H9 (cell line): ENCODE results near the gene ACO1. TPM values are rescaled to one million over a fixed set of nuclear protein-coding genes. Genes with fewer than 3 reads are reported as not detected.

Experiments
- DNase-seq: peaks from one replicate; pipeline ENCODE4 v3.0.0-alpha.2; 2017
- H2AFZ ChIP-seq: one replicate; pipeline ENCODE4 v1.6.1; 2013; ENCODE audit warnings: mild to moderate bottlenecking, low read length, control low read depth, moderate library complexity
- H2AK5ac ChIP-seq: 2 replicates; pipeline ENCODE4 v1.6.1; 2013; ENCODE audit warnings: low read length, control low read depth, mixed read lengths; ENCODE audit not compliant: insufficient read length
- H2BK120ac ChIP-seq: one replicate; pipeline ENCODE4 v1.6.1; 2013; ENCODE audit warnings: low read depth, mild to moderate bottlenecking, low read length, control low read depth, inconsistent platforms; ENCODE audit not compliant: poor library complexity, severe bottlenecking
- H2BK12ac ChIP-seq: 2 replicates; pipeline ENCODE4 v1.6.1; 2013; ENCODE audit warnings: low read length, control low read depth, mixed read lengths, low read depth; ENCODE audit not compliant: insufficient read length
- H2BK15ac ChIP-seq: 2 replicates; pipeline ENCODE4 v1.6.1; 2013; ENCODE audit warnings: low read depth, low read length, control low read depth
- H2BK20ac ChIP-seq: one replicate; pipeline ENCODE4 v1.6.1; 2013; ENCODE audit warnings: low read depth, mild to moderate bottlenecking, low read length, control low read depth, inconsistent platforms; ENCODE audit not compliant: poor library complexity, severe bottlenecking
- H2BK5ac ChIP-seq: 2 replicates; pipeline ENCODE4 v1.6.1; 2013; ENCODE audit warnings: low read length, control low read depth, mixed read lengths; ENCODE audit not compliant: insufficient read length
- H3K14ac ChIP-seq: 2 replicates; pipeline ENCODE4 v1.6.1; 2013; ENCODE audit warnings: low read length, control low read depth; ENCODE audit not compliant: insufficient read depth
- H3K18ac ChIP-seq: 2 replicates; pipeline ENCODE4 v1.6.1; 2013; ENCODE audit warnings: low read depth, mild to moderate bottlenecking, mixed read lengths, low read length, control low read depth; ENCODE audit not compliant: insufficient read length
- H3K23ac ChIP-seq: 2 replicates; pipeline ENCODE4 v1.6.1; 2013; ENCODE audit warnings: low read length, control low read depth, mixed read lengths, low read depth; ENCODE audit not compliant: insufficient read length
- H3K23me2 ChIP-seq: 2 replicates; pipeline ENCODE4 v1.6.1; 2013; ENCODE audit warnings: low read depth, mild to moderate bottlenecking, mixed read lengths, low read length, control low read depth; ENCODE audit not compliant: insufficient read length, poor library complexity, severe bottlenecking
- H3K27ac ChIP-seq: 2 replicates; pipeline ENCODE4 v1.5.1; 2013; ENCODE audit warnings: low read length, control low read depth, mixed read lengths, low read depth; ENCODE audit not compliant: insufficient read length
- H3K27me3 ChIP-seq: 2 replicates; pipeline ENCODE4 v1.6.1; 2013; ENCODE audit warnings: low read length, control low read depth, inconsistent platforms; ENCODE audit not compliant: insufficient read depth
- H3K4ac ChIP-seq: 2 replicates; pipeline ENCODE4 v1.6.1; 2013; ENCODE audit warnings: low read depth, mild to moderate bottlenecking, control low read depth, inconsistent platforms, low read length, moderate library complexity
- H3K4me1 ChIP-seq: 2 replicates; pipeline ENCODE4 v1.6.1; 2013; ENCODE audit warnings: low read length, control low read depth, inconsistent platforms; ENCODE audit not compliant: insufficient read depth
- H3K4me2 ChIP-seq: 2 replicates; pipeline ENCODE4 v1.6.1; 2013; ENCODE audit warnings: low read length, control low read depth, mixed read lengths; ENCODE audit not compliant: insufficient read length, insufficient read depth
- H3K56ac ChIP-seq: 2 replicates; pipeline ENCODE4 v1.6.1; 2013; ENCODE audit warnings: low read depth, mild to moderate bottlenecking, mixed read lengths, low read length, control low read depth; ENCODE audit not compliant: insufficient read length
- H3K79me1 ChIP-seq: 2 replicates; pipeline ENCODE4 v1.6.1; 2013; ENCODE audit warnings: low read depth, mild to moderate bottlenecking, moderate library complexity, low read length, control low read depth, inconsistent platforms; ENCODE audit not compliant: insufficient read depth, poor library complexity, severe bottlenecking
- H3K79me2 ChIP-seq: 2 replicates; pipeline ENCODE4 v1.6.1; 2013; ENCODE audit warnings: low read length, control low read depth, inconsistent platforms; ENCODE audit not compliant: insufficient read depth
- H3K9ac ChIP-seq: 2 replicates; pipeline ENCODE4 v1.6.1; 2013; ENCODE audit warnings: low read length, control low read depth, mixed read lengths; ENCODE audit not compliant: insufficient read length; ENCODE audit errors: extremely low read depth
- H3K9me3 ChIP-seq: one replicate; pipeline ENCODE4 v1.6.1; 2013; ENCODE audit warnings: low read depth, low read length, inconsistent platforms; ENCODE audit not compliant: control insufficient read depth
- H3T11ph ChIP-seq: one replicate; pipeline ENCODE4 v1.6.1; 2013; ENCODE audit warnings: mild to moderate bottlenecking, low read length, control low read depth, inconsistent platforms
- H4K20me1 ChIP-seq: one replicate; pipeline ENCODE4 v1.6.1; 2013; ENCODE audit not compliant: control insufficient read depth, insufficient read length, insufficient read depth
- H4K5ac ChIP-seq: 2 replicates; pipeline ENCODE4 v1.6.1; 2013; ENCODE audit warnings: low read depth, mild to moderate bottlenecking, mixed read lengths, low read length, control low read depth; ENCODE audit not compliant: insufficient read length
- H4K8ac ChIP-seq: replicated peaks from 2 replicates; pipeline ENCODE4 v1.6.1; 2013; ENCODE audit warnings: low read length, control low read depth, mixed read lengths, low read depth; ENCODE audit not compliant: insufficient read length
- H4K91ac ChIP-seq: 2 replicates; pipeline ENCODE4 v1.6.1; 2013; ENCODE audit warnings: low read depth, mild to moderate bottlenecking, moderate library complexity, mixed read lengths, low read length, control low read depth; ENCODE audit not compliant: insufficient read length
- H3K27ac Mint-ChIP-seq, 3 experiments: 2 replicates in 2 of 3; 3 replicates in 1 of 3; pipeline ENCODE4 v1.8.0; 2020 to 2021; ENCODE audit warnings: mixed read lengths in 3 of 3, mild to moderate bottlenecking in 1 of 3, moderate library complexity in 1 of 3
- H3K27me3 Mint-ChIP-seq: 2 replicates; pipeline ENCODE4 v1.8.0; 2021; ENCODE audit warnings: low read depth, mild to moderate bottlenecking, moderate library complexity, mixed read lengths
- H3K36me3 Mint-ChIP-seq, 3 experiments: 2 replicates in 2 of 3; 3 replicates in 1 of 3; pipeline ENCODE4 v1.8.0; 2020 to 2021; ENCODE audit warnings: low read depth in 3 of 3, mixed read lengths in 3 of 3; ENCODE audit not compliant: insufficient read depth in 1 of 3
- H3K4me1 Mint-ChIP-seq, 2 experiments: 2 replicates each; pipeline ENCODE4 v1.8.0; 2020; ENCODE audit warnings: mixed read lengths in 2 of 2
- H3K4me3 Mint-ChIP-seq, 2 experiments: 2 replicates in 1 of 2; 3 replicates in 1 of 2; pipeline ENCODE4 v1.8.0; 2020 to 2021; ENCODE audit warnings: mild to moderate bottlenecking in 2 of 2, mixed read lengths in 2 of 2, moderate library complexity in 1 of 2
- H3K9me3 Mint-ChIP-seq, 2 experiments: 2 replicates in 1 of 2; 3 replicates in 1 of 2; pipeline ENCODE4 v1.8.0; 2020; ENCODE audit warnings: mild to moderate bottlenecking in 2 of 2, mixed read lengths in 2 of 2, moderate library complexity in 1 of 2
- WGBS: extraction: QIAGEN DNeasy Blood & Tissue Kit; methylation state at CpG from one replicate; pipeline ENCODE4 v1.1.7; 2013; ENCODE audit warnings: missing lambda C conversion rate, low lambda C conversion rate, mixed read lengths; ENCODE audit not compliant: insufficient read length; ENCODE audit errors: extremely low coverage; 5-methylcytosine and 5-hydroxymethylcytosine counted together
- total RNA-seq: library from RNA; stranded (reverse); gene quantifications from 2 replicates; pipeline ENCODE4 v1.2.1, GENCODE V29; 2021
- TF ChIP-seq, protein P1 (sequence below): fragments of 200-600 bp; sonication (generic); conservative IDR thresholded peaks from 3 replicates; pipeline ENCODE4 v1.8.0; 2021; ENCODE audit warnings: antibody characterized with exemption, mild to moderate bottlenecking

ACO1 gene
- total RNA-seq, 1 experiment from 2014 or later, result 44.5 TPM

DNA sequence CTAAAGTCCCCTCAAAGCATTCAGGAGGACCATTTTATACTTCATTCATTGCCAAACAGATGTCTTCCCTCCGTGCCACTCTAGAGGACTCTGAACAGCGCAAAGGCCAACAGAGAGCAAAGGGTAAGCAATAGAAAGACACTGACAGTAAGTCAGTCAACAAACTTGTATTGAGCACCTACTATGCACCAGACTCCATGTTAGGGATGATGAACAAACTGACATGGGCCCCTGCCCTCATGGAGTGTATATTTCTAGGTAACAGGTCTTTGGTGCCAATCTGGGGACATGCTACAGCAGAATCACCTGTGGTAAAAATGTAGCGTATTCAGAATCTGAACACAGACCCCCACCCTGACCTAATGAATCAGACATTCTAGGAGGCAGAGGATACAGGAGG is 3.5 kb upstream of the ACO1 start:
- Histone ChIP-seq H2BK5ac (no peak overlapping the region), H4K8ac (no peak overlapping the region), H3K14ac (no peak overlapping the region), H3K9me3 (no peaks in the 10 kb centered on the region), H4K91ac (no peak overlapping the region), H2BK12ac (no peak overlapping the region), H4K5ac (no peak overlapping the region), H3K4ac (no peak overlapping the region), H2BK20ac (no peak overlapping the region), H3K79me1 (no peaks in the 10 kb centered on the region), H2AFZ (no peak overlapping the region), H3K79me2 (peaks cover 3% of the 10 kb centered on the region; the same call in 1 of the 2 replicates), H3K27me3 (peaks cover 5% of the 10 kb centered on the region; the same call in 1 of the 2 replicates), H3K18ac (no peak overlapping the region), H3K9ac (no peak overlapping the region), H4K20me1 (peaks cover 2% of the 10 kb centered on the region), H2AK5ac (no peak overlapping the region), H3K4me2 (no peak overlapping the region), H3K23ac (no peak overlapping the region), H3K23me2 (peaks cover 12% of the 10 kb centered on the region), H2BK120ac (no peak overlapping the region), H3K4me1 (peaks cover 1% of the 10 kb centered on the region; the same call in 1 of the 2 replicates), H3K27ac (no peak overlapping the region), H3K56ac (no peak overlapping the region), H2BK15ac (no peak overlapping the region), H3T11ph (no peak overlapping the region)
- no CpG with 5 or more reads among the region's 3 CpGs for whole genome bisulfite sequencing
- TF ChIP-seq, protein P1, sequence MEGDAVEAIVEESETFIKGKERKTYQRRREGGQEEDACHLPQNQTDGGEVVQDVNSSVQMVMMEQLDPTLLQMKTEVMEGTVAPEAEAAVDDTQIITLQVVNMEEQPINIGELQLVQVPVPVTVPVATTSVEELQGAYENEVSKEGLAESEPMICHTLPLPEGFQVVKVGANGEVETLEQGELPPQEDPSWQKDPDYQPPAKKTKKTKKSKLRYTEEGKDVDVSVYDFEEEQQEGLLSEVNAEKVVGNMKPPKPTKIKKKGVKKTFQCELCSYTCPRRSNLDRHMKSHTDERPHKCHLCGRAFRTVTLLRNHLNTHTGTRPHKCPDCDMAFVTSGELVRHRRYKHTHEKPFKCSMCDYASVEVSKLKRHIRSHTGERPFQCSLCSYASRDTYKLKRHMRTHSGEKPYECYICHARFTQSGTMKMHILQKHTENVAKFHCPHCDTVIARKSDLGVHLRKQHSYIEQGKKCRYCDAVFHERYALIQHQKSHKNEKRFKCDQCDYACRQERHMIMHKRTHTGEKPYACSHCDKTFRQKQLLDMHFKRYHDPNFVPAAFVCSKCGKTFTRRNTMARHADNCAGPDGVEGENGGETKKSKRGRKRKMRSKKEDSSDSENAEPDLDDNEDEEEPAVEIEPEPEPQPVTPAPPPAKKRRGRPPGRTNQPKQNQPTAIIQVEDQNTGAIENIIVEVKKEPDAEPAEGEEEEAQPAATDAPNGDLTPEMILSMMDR, result no peak
- Mint-ChIP-seq H3K4me1 (peaks cover 14 to 15% of the 10 kb centered on the region in 2 experiments), H3K27ac (no peak overlapping the region), H3K27me3 (peaks cover 28% of the 10 kb centered on the region), H3K4me3 (no peak overlapping the region), H3K9me3 (no peaks in the 10 kb centered on the region; a peak in 1 of 5 replicates), H3K36me3 (no peaks in the 10 kb centered on the region)
- no peak for DNase-seq
